Measurements from ENCODE around the gene PPP1R10.

- no peak for TF ChIP-seq CTCF (IDR thresholded peaks at IDR 0.05; ENCODE audit: low read depth, low read length, poor library complexity, severe bottlenecking)
- no peak for TF ChIP-seq EZH2phosphoT487 (IDR thresholded peaks at IDR 0.05; ENCODE audit: borderline replicate concordance, low read length)
Observed at GRCh38 chr6:30612687-30613248, 4.3 kb downstream of the PPP1R10 start.

Measured in DOHH2 (cell line).